Testis (tissue), 3 donors: ENCODE data around the gene PIEZO1. TPM values are rescaled to one million over a fixed set of nuclear protein-coding genes. Genes with fewer than 3 reads are reported as not detected.

ENCODE experiments used
- DNase-seq: peaks from one replicate; pipeline ENCODE4 v3.0.0-alpha.2; 2019
- H3K27ac ChIP-seq, 2 donors: fragments of 200-600 bp; sonication (generic); one replicate each; pipeline ENCODE4 v1.5.1; 2019
- H3K27me3 ChIP-seq: fragments of 200-600 bp; sonication (generic); one replicate; pipeline ENCODE4 v1.5.1; 2019
- H3K36me3 ChIP-seq: fragments of 200-600 bp; sonication (generic); one replicate; pipeline ENCODE4 v1.5.1; 2017; ENCODE audit warnings: low read depth; ENCODE audit errors: missing control alignments
- H3K4me1 ChIP-seq: fragments of 200-600 bp; sonication (generic); one replicate; pipeline ENCODE4 v1.5.1; 2019
- H3K4me3 ChIP-seq, 2 donors: fragments of 200-600 bp; sonication (generic); one replicate each; pipeline ENCODE4 v1.5.1; 2017 to 2019
- H3K9me3 ChIP-seq: fragments of 200-600 bp; sonication (generic); one replicate; pipeline ENCODE4 v1.5.1; 2017
- CTCF ChIP-seq, 3 experiments: fragments of 450-650 bp in 2 of 3; fragments of 200-600 bp in 1 of 3; sonication (generic) in 1 of 3; IDR thresholded peaks; one replicate each; pipeline ENCODE4 v1.5.1; 2016 to 2019; ENCODE audit warnings: antibody characterized with exemption in 3 of 3, mild to moderate bottlenecking in 2 of 3, moderate library complexity in 1 of 3
- POLR2A ChIP-seq: fragments of 450-650 bp; IDR thresholded peaks from one replicate; pipeline ENCODE4 v1.6.1; 2017; ENCODE audit warnings: antibody characterized with exemption, mild to moderate bottlenecking, moderate library complexity
- WGBS, 2 donors: methylation state at CpG; one replicate each; pipeline ENCODE4 v1.1.5; 2018; 5-methylcytosine and 5-hydroxymethylcytosine counted together
- intact Hi-C: fragments of 100-400 bp; cut with DNase I; formaldehyde crosslinking; loops from one replicate; pipeline ENCODE4 v1.15.1; 2023; ENCODE audit warnings: low total_unique reads
- polyA plus RNA-seq: library from polyadenylated mRNA; stranded (reverse); fragments of 350-450 nt; fragmentation: Illumina TruSeq; extraction: RNeasy Lipid Tissue Mini Kit (QIAGEN cat#74804); gene quantifications from one replicate; pipeline ENCODE4 v1.2.3, GENCODE V29; 2014; ENCODE audit warnings: low read depth, low replicate concordance; ENCODE audit not compliant: insufficient read depth
- total RNA-seq, 2 donors: library from RNA; depleted of rRNA; stranded (reverse); fragments of >200 nt; gene quantifications; one replicate each; pipeline ENCODE4 v1.2.3, GENCODE V29; 2016

PIEZO1 gene
- total and polyA plus RNA-seq, 3 donors from 2014 or later, result 24.2 to 44.5 (median 40.7) TPM

GRCh38 chr16:88685156-88686061 is 99.6 kb downstream of the PIEZO1 start:
- peaks cover 19% of the 10 kb centered on the region for H3K4me1 ChIP-seq
- H3K9me3 ChIP-seq, result no peaks in the 10 kb centered on the region
- TF ChIP-seq POLR2A (no peak), CTCF (IDR thresholded peaks at IDR 0.05) (peak; percentile 5 to 36 (median 8))
- peak overlapping the region; percentile 44 to 48 for H3K4me3 ChIP-seq
- no peak for DNase-seq
- 6% methylated on average over 21 to 33 of the region's 33 CpGs for WGBS, 2 donors
- no peaks in the 10 kb centered on the region for H3K27me3 ChIP-seq
- no peaks in the 10 kb centered on the region for H3K36me3 ChIP-seq
- no peak overlapping the region for H3K27ac ChIP-seq
- intact Hi-C loops, result no loop called here

GRCh38 chr16:88684569-88685155 is 100.4 kb downstream of the PIEZO1 start:
- Histone ChIP-seq H3K4me3 (no peak overlapping the region), H3K36me3 (no peaks in the 10 kb centered on the region), H3K9me3 (no peaks in the 10 kb centered on the region), H3K27me3 (no peaks in the 10 kb centered on the region), H3K4me1 (peaks cover 19% of the 10 kb centered on the region), H3K27ac (no peak overlapping the region)
- 67 to 71% methylated on average over 13 to 15 of the region's 15 CpGs for WGBS, 2 donors
- DNase-seq, result no peak
- TF ChIP-seq POLR2A (no peak), CTCF (IDR thresholded peaks at IDR 0.05) (no peak)
- intact Hi-C loops, result no loop called here

GRCh38 chr16:88681709-88682451 is 103.1 kb downstream of the PIEZO1 start:
- H3K9me3 ChIP-seq, result no peaks in the 10 kb centered on the region
- WGBS, 2 donors, result 27 to 37% methylated on average over 11 to 21 of the region's 21 CpGs
- TF ChIP-seq CTCF (IDR thresholded peaks at IDR 0.05) (no peak), POLR2A (no peak)
- H3K36me3 ChIP-seq, result no peaks in the 10 kb centered on the region
- intact Hi-C loops, result no loop called here
- peaks cover 12% of the 10 kb centered on the region for H3K4me1 ChIP-seq
- H3K27ac ChIP-seq, result no peak overlapping the region
- H3K27me3 ChIP-seq, result no peaks in the 10 kb centered on the region
- no peak overlapping the region for H3K4me3 ChIP-seq
- peak; percentile 65 for DNase-seq

- H3K9me3 ChIP-seq, result no peaks in the 10 kb centered on the region
- no peaks in the 10 kb centered on the region for H3K27me3 ChIP-seq
- no peak for DNase-seq
- intact Hi-C loops, result no loop called here
- H3K4me1 ChIP-seq, result peaks cover 8% of the 10 kb centered on the region
- H3K36me3 ChIP-seq, result no peaks in the 10 kb centered on the region
- TF ChIP-seq CTCF (IDR thresholded peaks at IDR 0.05) (no peak), POLR2A (no peak)
- 50 to 56% methylated on average over 5 to 29 of the region's 31 CpGs for WGBS, 2 donors
- no peak overlapping the region for H3K4me3 ChIP-seq
- H3K27ac ChIP-seq, result no peak overlapping the region
Measured at GRCh38 chr16:88681084-88681680, 103.8 kb downstream of the PIEZO1 start.
